HepG2 (cell line): ENCODE data around the gene GOT1. TPM values are rescaled to one million over a fixed set of nuclear protein-coding genes. Genes with fewer than 3 reads are reported as not detected.
A peak's percentile ranks its signal among the peaks of the same experiment; 100 is the strongest.

ENCODE experiments used
- ASH2L ChIP-seq: fragments of 300-600, 200-600 bp; sonication (generic); IDR thresholded peaks from 2 replicates; pipeline ENCODE4 v1.7.0; 2017; ENCODE audit warnings: low read depth, mild to moderate bottlenecking, moderate library complexity, mixed read lengths, low read length; ENCODE audit not compliant: insufficient read length
- ATF6 ChIP-seq: sonication (generic); formaldehyde crosslinking; conservative IDR thresholded peaks from 2 replicates; pipeline ENCODE4 v1.4.0; 2020; ENCODE audit warnings: missing genetic modification reagents
- CBX1 ChIP-seq: IDR thresholded peaks from one replicate; pipeline ENCODE4 v1.6.1; 2016; ENCODE audit warnings: antibody characterized with exemption, low read depth
- FOXK2 ChIP-seq: fragments of 450-650 bp; IDR thresholded peaks from 2 replicates; pipeline ENCODE4 v1.6.1; 2016
- HOXA3 ChIP-seq: sonication (generic); formaldehyde crosslinking; IDR thresholded peaks from 2 replicates; pipeline ENCODE4 v1.5.0; 2020; ENCODE audit warnings: missing genetic modification reagents
- MED8 ChIP-seq: sonication (generic); formaldehyde crosslinking; IDR thresholded peaks from 2 replicates; pipeline ENCODE4 v1.8.1; 2023; ENCODE audit warnings: mild to moderate bottlenecking, missing genetic modification reagents; ENCODE audit not compliant: insufficient replicate concordance
- MXD1 ChIP-seq: sonication (generic); formaldehyde crosslinking; IDR thresholded peaks from 2 replicates; pipeline ENCODE4 v1.4.0; 2020; ENCODE audit warnings: mild to moderate bottlenecking, missing genetic modification reagents
- ZBTB38 ChIP-seq: sonication (generic); formaldehyde crosslinking; IDR thresholded peaks from 2 replicates; pipeline ENCODE4 v1.5.1; 2020; ENCODE audit warnings: mild to moderate bottlenecking, missing genetic modification reagents
- ZBTB46 ChIP-seq: sonication (generic); formaldehyde crosslinking; IDR thresholded peaks from 2 replicates; pipeline ENCODE4 v1.4.0; 2020; ENCODE audit warnings: mild to moderate bottlenecking, missing genetic modification reagents, borderline replicate concordance
- ZNF563 ChIP-seq: sonication (generic); formaldehyde crosslinking; IDR thresholded peaks from 2 replicates; pipeline ENCODE4 v1.8.0; 2022; ENCODE audit warnings: mild to moderate bottlenecking, moderate library complexity, missing genetic modification reagents
- ZNF567 ChIP-seq: sonication (generic); formaldehyde crosslinking; IDR thresholded peaks from 2 replicates; pipeline ENCODE4 v1.8.1; 2023; ENCODE audit warnings: mild to moderate bottlenecking, missing genetic modification reagents, borderline replicate concordance
- ZNF598 ChIP-seq: sonication (generic); formaldehyde crosslinking; IDR thresholded peaks from 2 replicates; pipeline ENCODE4 v1.5.1; 2020; ENCODE audit warnings: mild to moderate bottlenecking, missing genetic modification reagents, borderline replicate concordance
- ZNF878 ChIP-seq: sonication (generic); formaldehyde crosslinking; IDR thresholded peaks from 2 replicates; pipeline ENCODE4 v1.8.1; 2023; ENCODE audit warnings: mild to moderate bottlenecking, missing genetic modification reagents, moderate library complexity
- ZSCAN20 ChIP-seq: sonication (generic); formaldehyde crosslinking; IDR thresholded peaks from 2 replicates; pipeline ENCODE4 v1.4.0; 2020; ENCODE audit warnings: missing genetic modification reagents, mild to moderate bottlenecking, borderline replicate concordance
- ZSCAN21 ChIP-seq: sonication (generic); formaldehyde crosslinking; IDR thresholded peaks from 2 replicates; pipeline ENCODE4 v1.8.0; 2022; ENCODE audit warnings: mild to moderate bottlenecking, missing genetic modification reagents, moderate library complexity, borderline replicate concordance
- polyA plus RNA-seq, 8 experiments: library from polyadenylated mRNA; depleted of rRNA in 3 of 8; stranded (reverse) in 7 of 8; unstranded in 1 of 8; fragments of >200 nt; fragmentation: Illumina TruSeq in 4 of 8; extraction: Trizol in 4 of 8; gene quantifications; 2 replicates each; pipeline versions ENCODE4 v1.2.1 to v1.2.3, GENCODE V29; 2011 to 2016; ENCODE audit warnings: low read depth in 4 of 8, missing spikeins in 1 of 8, mixed read lengths in 1 of 8; ENCODE audit not compliant: insufficient read depth in 1 of 8
- total RNA-seq, 5 experiments: library from RNA; depleted of rRNA; stranded (reverse); fragments of >200 nt; fragmentation: Illumina TruSeq; extraction: Trizol; gene quantifications; 2 replicates each; pipeline ENCODE4 v1.2.3, GENCODE V29; 2016; ENCODE audit warnings: low read depth in 1 of 5
- TF ChIP-seq, protein P1 (sequence below): IDR thresholded peaks from 2 replicates; pipeline ENCODE4 v1.4.0; 2020; ENCODE audit warnings: mild to moderate bottlenecking, missing genetic modification reagents
- TF ChIP-seq, protein P2 (sequence below): sonication (generic); formaldehyde crosslinking; IDR thresholded peaks from 2 replicates; pipeline ENCODE4 v1.8.0; 2022; ENCODE audit warnings: missing genetic modification reagents, mild to moderate bottlenecking, borderline replicate concordance

The GOT1 gene
- total and polyA plus RNA-seq, 2 of the 13 experiments (the other 11 are each of a cell fraction or from before 2014, with no cell fraction given) = 81.2 to 102 TPM

DNA sequence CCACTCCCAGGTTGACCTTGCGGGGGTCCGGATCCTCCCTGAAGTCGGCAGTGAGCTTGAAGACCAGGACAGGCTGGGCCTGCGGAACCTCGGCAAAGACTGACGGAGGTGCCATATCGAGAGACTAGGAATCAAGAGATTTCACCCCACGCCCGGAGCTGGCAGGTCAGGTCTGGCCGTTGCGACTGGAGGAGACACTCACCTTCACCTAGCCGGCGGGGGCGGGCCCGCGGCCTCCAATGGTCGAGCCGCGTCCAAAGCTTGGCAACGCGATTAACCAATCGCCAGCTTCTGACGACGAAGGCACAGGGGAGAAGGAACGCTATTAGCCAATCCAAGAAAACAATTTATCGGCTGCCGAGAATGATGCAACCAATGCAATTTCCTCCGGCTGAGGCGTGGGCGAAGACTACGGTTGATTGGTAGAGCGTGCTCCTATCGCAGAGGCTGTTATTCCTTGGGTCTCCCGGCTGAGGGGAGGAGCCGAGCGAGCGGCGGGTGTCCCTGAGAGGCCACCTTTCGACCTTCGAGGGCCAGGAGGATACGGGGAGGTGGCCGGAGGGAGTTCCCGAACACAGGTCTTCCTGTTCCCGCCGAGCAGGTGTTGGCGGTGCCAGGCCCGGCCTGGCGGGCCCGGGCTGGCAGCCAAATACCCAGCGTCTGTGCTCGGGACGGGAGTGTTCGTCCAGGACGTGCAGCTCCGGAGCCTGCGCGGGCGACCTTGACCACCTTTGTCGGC, at the start of gene GOT1 (continued):
- TF ChIP-seq, protein P1, sequence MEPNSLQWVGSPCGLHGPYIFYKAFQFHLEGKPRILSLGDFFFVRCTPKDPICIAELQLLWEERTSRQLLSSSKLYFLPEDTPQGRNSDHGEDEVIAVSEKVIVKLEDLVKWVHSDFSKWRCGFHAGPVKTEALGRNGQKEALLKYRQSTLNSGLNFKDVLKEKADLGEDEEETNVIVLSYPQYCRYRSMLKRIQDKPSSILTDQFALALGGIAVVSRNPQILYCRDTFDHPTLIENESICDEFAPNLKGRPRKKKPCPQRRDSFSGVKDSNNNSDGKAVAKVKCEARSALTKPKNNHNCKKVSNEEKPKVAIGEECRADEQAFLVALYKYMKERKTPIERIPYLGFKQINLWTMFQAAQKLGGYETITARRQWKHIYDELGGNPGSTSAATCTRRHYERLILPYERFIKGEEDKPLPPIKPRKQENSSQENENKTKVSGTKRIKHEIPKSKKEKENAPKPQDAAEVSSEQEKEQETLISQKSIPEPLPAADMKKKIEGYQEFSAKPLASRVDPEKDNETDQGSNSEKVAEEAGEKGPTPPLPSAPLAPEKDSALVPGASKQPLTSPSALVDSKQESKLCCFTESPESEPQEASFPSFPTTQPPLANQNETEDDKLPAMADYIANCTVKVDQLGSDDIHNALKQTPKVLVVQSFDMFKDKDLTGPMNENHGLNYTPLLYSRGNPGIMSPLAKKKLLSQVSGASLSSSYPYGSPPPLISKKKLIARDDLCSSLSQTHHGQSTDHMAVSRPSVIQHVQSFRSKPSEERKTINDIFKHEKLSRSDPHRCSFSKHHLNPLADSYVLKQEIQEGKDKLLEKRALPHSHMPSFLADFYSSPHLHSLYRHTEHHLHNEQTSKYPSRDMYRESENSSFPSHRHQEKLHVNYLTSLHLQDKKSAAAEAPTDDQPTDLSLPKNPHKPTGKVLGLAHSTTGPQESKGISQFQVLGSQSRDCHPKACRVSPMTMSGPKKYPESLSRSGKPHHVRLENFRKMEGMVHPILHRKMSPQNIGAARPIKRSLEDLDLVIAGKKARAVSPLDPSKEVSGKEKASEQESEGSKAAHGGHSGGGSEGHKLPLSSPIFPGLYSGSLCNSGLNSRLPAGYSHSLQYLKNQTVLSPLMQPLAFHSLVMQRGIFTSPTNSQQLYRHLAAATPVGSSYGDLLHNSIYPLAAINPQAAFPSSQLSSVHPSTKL (CRISPR knock-in tag) = 0 out of 2 replicates have a peak, but pooled peaks have one; percentile 25
- TF ChIP-seq ZBTB38 (CRISPR knock-in tag) = peak; percentile 27; the same call in 1 of the 2 replicates
- TF ChIP-seq ZBTB46 (CRISPR knock-in tag) = no peak
- TF ChIP-seq ZNF598 = no peak; the same call in 1 of the 2 replicates
- 0 out of 2 replicates have a peak, but pooled peaks have one; percentile 47 for TF ChIP-seq ZNF563 (CRISPR knock-in tag)
- no peak for TF ChIP-seq MED8 (CRISPR knock-in tag)
- TF ChIP-seq ZNF567 (CRISPR knock-in tag) = no peak; the same call in 1 of the 2 replicates
- peak; percentile 87; the same call in 1 of the 2 replicates for TF ChIP-seq MXD1 (CRISPR knock-in tag)
- TF ChIP-seq, protein P2, sequence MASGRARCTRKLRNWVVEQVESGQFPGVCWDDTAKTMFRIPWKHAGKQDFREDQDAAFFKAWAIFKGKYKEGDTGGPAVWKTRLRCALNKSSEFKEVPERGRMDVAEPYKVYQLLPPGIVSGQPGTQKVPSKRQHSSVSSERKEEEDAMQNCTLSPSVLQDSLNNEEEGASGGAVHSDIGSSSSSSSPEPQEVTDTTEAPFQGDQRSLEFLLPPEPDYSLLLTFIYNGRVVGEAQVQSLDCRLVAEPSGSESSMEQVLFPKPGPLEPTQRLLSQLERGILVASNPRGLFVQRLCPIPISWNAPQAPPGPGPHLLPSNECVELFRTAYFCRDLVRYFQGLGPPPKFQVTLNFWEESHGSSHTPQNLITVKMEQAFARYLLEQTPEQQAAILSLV = no peak; the same call in 1 of the 2 replicates
- peak; percentile 83 for TF ChIP-seq ASH2L
- TF ChIP-seq CBX1 = no peak
- TF ChIP-seq ATF6 = peak; percentile 43; the same call in 1 of the 2 replicates
- peak; percentile 42; the same call in 1 of the 2 replicates for TF ChIP-seq HOXA3 (CRISPR knock-in tag)
- no peak for TF ChIP-seq ZSCAN20 (CRISPR knock-in tag)
- peak; percentile 86; the same call in 1 of the 2 replicates for TF ChIP-seq ZNF878 (CRISPR knock-in tag)
- TF ChIP-seq ZSCAN21 (CRISPR knock-in tag) = no peak
- TF ChIP-seq FOXK2 = no peak
